Endodermal cell (in vitro differentiated cells): ENCODE results near the gene HOXD12. TPM values are rescaled to one million over a fixed set of nuclear protein-coding genes. Genes with fewer than 3 reads are reported as not detected.
A peak's percentile ranks its signal among the peaks of the same experiment; 100 is the strongest.

Experiments
- DNase-seq: peaks from one replicate; pipeline ENCODE4 v3.0.0-alpha.2; 2017
- H3K27ac ChIP-seq: 2 replicates; pipeline ENCODE4 v1.5.1; 2013; ENCODE audit warnings: mild to moderate bottlenecking, low read depth, low read length, moderate library complexity
- H3K27me3 ChIP-seq: 2 replicates; pipeline ENCODE4 v1.6.1; 2013; ENCODE audit warnings: mild to moderate bottlenecking, low read length, moderate library complexity; ENCODE audit not compliant: insufficient read depth, control insufficient read depth, poor library complexity, severe bottlenecking
- H3K36me3 ChIP-seq: 2 replicates; pipeline ENCODE4 v1.7.0; 2013; ENCODE audit warnings: mild to moderate bottlenecking, low read length, moderate library complexity; ENCODE audit not compliant: control insufficient read depth, insufficient read depth
- H3K4me1 ChIP-seq: one replicate; pipeline ENCODE4 v1.7.0; 2013; ENCODE audit warnings: low read length; ENCODE audit not compliant: control insufficient read depth, insufficient read depth
- H3K4me3 ChIP-seq: 2 replicates; pipeline ENCODE4 v1.5.1; 2013; ENCODE audit warnings: mild to moderate bottlenecking, low read length, moderate library complexity
- H3K9ac ChIP-seq: 2 replicates; pipeline ENCODE4 v1.6.1; 2013; ENCODE audit warnings: mild to moderate bottlenecking, low read length, moderate library complexity; ENCODE audit not compliant: poor library complexity, severe bottlenecking; ENCODE audit errors: extremely low read depth
- H3K9me3 ChIP-seq: 2 replicates; pipeline ENCODE4 v1.6.1; 2013; ENCODE audit warnings: mild to moderate bottlenecking, low read length, moderate library complexity; ENCODE audit not compliant: control insufficient read depth
- H3K27ac Mint-ChIP-seq: 2 replicates; pipeline ENCODE4 v1.8.0; 2020; ENCODE audit warnings: mixed read lengths
- H3K27me3 Mint-ChIP-seq: 2 replicates; pipeline ENCODE4 v1.8.0; 2021; ENCODE audit warnings: mild to moderate bottlenecking, mixed read lengths; ENCODE audit not compliant: insufficient read depth
- H3K36me3 Mint-ChIP-seq: 2 replicates; pipeline ENCODE4 v1.8.0; 2020; ENCODE audit warnings: low read depth, mixed read lengths
- H3K4me1 Mint-ChIP-seq: 2 replicates; pipeline ENCODE4 v1.8.0; 2020; ENCODE audit warnings: mixed read lengths
- H3K4me3 Mint-ChIP-seq: 2 replicates; pipeline ENCODE4 v1.8.0; 2020; ENCODE audit warnings: mild to moderate bottlenecking, moderate library complexity, mixed read lengths
- H3K9me3 Mint-ChIP-seq: 2 replicates; pipeline ENCODE4 v1.8.0; 2020; ENCODE audit warnings: mild to moderate bottlenecking, mixed read lengths
- WGBS, 2 experiments: methylation state at CpG; one replicate each; pipeline versions ENCODE4 v1.1.5 to v1.1.7; 2013; ENCODE audit warnings: missing lambda C conversion rate in 2 of 2, mixed read lengths in 1 of 2; ENCODE audit not compliant: insufficient coverage in 1 of 2, insufficient read length in 1 of 2; 5-methylcytosine and 5-hydroxymethylcytosine counted together
- total RNA-seq, 2 donors: library from RNA; stranded (reverse); fragmentation: NEBNext Ultra II Directional in 1 of 2; extraction: Animal tissue kit (Norgen Biotek cat#: 25700) in 1 of 2; gene quantifications; 2 replicates in 1 of 2; 3 replicates in 1 of 2; pipeline ENCODE4 v1.2.1, GENCODE V29; 2021
- TF ChIP-seq, protein P1 (sequence below): fragments of 200-600 bp; sonication (generic); conservative IDR thresholded peaks from 2 replicates; pipeline ENCODE4 v1.5.0; 2021; ENCODE audit warnings: antibody characterized with exemption, mild to moderate bottlenecking

The HOXD12 gene
- total RNA-seq, 2 donors from 2014 or later: not detected

DNA sequence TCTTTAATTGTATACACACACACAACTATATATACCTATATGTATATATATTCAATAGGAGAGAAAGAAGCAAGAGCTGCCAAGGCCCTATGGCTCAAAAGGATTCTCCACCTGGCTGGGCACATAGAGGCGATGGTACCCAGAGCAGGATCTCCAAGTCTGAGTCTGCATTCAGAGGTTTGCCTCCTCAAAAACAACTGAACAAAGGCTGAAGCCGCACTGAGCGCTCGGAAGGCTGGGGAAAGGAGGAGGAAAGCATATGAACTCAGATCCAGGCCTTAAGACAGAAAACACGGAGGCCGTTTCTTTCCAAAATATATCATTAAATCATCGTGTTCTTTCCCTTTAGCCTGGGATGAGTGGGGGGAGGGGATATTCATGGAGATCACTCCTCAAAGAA is 3.6 kb downstream of the HOXD12 start:
- Mint-ChIP-seq H3K27ac (no peak overlapping the region), H3K9me3 (no peaks in the 10 kb centered on the region), H3K4me1 (peaks cover 35% of the 10 kb centered on the region), H3K36me3 (no peaks in the 10 kb centered on the region), H3K27me3 (peaks cover 95% of the 10 kb centered on the region), H3K4me3 (no peak overlapping the region)
- DNase-seq: peak; percentile 41
- 17% methylated on average over 4 of the region's 7 CpGs; no CpG with 5 or more reads in 1 of the 2 experiments for WGBS, 2 experiments
- TF ChIP-seq, protein P1, sequence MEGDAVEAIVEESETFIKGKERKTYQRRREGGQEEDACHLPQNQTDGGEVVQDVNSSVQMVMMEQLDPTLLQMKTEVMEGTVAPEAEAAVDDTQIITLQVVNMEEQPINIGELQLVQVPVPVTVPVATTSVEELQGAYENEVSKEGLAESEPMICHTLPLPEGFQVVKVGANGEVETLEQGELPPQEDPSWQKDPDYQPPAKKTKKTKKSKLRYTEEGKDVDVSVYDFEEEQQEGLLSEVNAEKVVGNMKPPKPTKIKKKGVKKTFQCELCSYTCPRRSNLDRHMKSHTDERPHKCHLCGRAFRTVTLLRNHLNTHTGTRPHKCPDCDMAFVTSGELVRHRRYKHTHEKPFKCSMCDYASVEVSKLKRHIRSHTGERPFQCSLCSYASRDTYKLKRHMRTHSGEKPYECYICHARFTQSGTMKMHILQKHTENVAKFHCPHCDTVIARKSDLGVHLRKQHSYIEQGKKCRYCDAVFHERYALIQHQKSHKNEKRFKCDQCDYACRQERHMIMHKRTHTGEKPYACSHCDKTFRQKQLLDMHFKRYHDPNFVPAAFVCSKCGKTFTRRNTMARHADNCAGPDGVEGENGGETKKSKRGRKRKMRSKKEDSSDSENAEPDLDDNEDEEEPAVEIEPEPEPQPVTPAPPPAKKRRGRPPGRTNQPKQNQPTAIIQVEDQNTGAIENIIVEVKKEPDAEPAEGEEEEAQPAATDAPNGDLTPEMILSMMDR: no peak
- no peak overlapping the region for H3K9ac ChIP-seq
- no peak overlapping the region for H3K27ac ChIP-seq
- no peaks in the 10 kb centered on the region for H3K9me3 ChIP-seq
- no peaks in the 10 kb centered on the region for H3K36me3 ChIP-seq
- H3K4me3 ChIP-seq: no peak overlapping the region
- no peaks in the 10 kb centered on the region for H3K4me1 ChIP-seq
- H3K27me3 ChIP-seq: peaks cover 99% of the 10 kb centered on the region

DNA sequence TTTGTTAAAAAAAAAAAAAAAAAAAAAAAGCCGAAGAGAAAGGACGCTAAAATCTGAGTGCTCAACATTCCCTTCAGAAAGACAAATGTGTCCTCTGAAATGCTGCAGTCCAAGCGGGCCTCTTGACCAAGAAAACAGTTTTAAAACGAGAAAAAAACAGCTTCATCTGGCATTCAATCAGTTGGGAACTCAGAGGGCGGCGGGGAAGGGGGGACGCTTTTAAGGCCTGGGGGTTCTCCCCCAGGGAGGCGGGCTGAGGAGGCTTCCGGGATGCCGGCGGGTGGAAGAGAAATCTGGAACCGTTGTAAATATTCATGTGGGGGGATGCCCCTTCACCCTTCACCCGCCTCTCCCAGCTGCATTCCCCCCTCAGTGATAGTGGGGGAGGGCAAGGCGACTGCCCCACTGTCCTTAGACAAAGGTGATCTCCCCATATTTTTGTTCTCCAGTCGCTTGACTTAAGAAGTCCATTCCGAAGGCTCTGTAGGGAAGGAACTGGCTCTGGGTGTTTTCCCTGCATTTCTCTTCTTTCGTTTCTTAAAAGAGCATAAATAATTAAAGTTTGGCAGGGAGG is 4.2 kb downstream of the HOXD12 start:
- Histone ChIP-seq H3K4me3 (peak overlapping the region; percentile 27), H3K27ac (no peak overlapping the region), H3K4me1 (no peaks in the 10 kb centered on the region), H3K36me3 (no peaks in the 10 kb centered on the region), H3K9me3 (no peaks in the 10 kb centered on the region), H3K27me3 (peaks cover 99% of the 10 kb centered on the region), H3K9ac (no peak overlapping the region)
- H3K27ac Mint-ChIP-seq: no peak overlapping the region
- TF ChIP-seq, protein P1: no peak
- peak; percentile 56 for DNase-seq
- H3K9me3 Mint-ChIP-seq: no peaks in the 10 kb centered on the region
- peaks cover 32% of the 10 kb centered on the region for H3K4me1 Mint-ChIP-seq
- peak overlapping the region; percentile 41 for H3K4me3 Mint-ChIP-seq
- peaks cover 95% of the 10 kb centered on the region for H3K27me3 Mint-ChIP-seq
- H3K36me3 Mint-ChIP-seq: no peaks in the 10 kb centered on the region
- WGBS, 2 experiments: 2 to 3% methylated on average over 7 to 13 of the region's 17 CpGs

DNA sequence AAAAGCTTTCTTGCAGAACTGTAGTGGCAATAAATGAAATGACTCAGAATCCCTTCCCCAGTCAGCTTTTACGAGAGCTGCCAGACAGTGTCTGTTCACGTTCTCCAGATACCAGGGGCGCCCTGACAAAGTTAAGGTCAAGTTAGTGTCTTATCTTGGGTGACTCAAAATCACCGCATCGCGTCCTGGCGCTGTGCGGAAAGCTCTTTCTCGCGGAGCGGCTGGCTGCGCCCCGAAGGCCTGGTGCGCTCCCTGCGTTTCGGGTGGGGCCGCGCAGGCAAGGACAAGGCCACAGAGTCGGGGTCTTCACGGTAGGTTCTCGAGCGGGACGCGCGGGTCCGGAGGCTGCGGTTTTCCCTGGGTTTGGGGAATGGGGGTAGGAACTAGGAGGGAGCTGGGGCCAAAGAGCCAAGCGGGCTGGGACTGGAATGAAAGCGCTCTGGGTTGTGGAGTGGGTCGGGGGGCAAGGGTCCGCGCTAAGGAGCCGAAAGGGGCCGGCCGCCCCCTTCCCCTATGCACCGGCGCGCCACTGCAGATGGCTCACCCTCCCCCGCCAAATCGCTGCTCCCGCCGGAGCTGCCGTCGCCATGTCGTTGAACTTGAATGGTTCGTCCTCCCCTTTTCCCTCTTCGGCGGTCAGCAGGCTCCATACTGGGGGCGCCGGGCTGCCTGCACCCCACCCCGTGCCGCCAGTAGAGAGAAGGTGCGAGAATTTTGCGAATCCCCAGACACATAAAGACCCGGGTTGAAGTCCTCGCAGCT is 4.9 kb downstream of the HOXD12 start:
- Histone ChIP-seq H3K9me3 (no peaks in the 10 kb centered on the region), H3K4me1 (no peaks in the 10 kb centered on the region), H3K4me3 (peak overlapping the region; percentile 27), H3K36me3 (no peaks in the 10 kb centered on the region), H3K9ac (no peak overlapping the region), H3K27ac (no peak overlapping the region), H3K27me3 (peaks cover 99% of the 10 kb centered on the region)
- Mint-ChIP-seq H3K36me3 (no peaks in the 10 kb centered on the region), H3K27me3 (peaks cover 95% of the 10 kb centered on the region), H3K4me3 (peak overlapping the region; percentile 41), H3K9me3 (no peaks in the 10 kb centered on the region), H3K4me1 (peaks cover 28% of the 10 kb centered on the region), H3K27ac (no peak overlapping the region)
- 2% methylated on average over 10 to 56 of the region's 56 CpGs for WGBS, 2 experiments
- peak; percentile 76 for DNase-seq
- TF ChIP-seq, protein P1: no peak
